K562 (cell line): ENCODE measurements around the gene IPCEF1.

Source experiments
- CBX3 ChIP-seq, 2 experiments: IDR thresholded peaks; 1 replicate in 1 of 2; 2 replicates in 1 of 2; pipeline ENCODE4 v1.6.1; 2012; ENCODE audit warnings: inconsistent platforms in 2 of 2, low read length in 2 of 2, borderline replicate concordance in 1 of 2, control low read depth in 1 of 2
- HDAC8 ChIP-seq: fragments of 450-650 bp; IDR thresholded peaks from 2 replicates; pipeline ENCODE4 v1.6.1; 2016; ENCODE audit warnings: mild to moderate bottlenecking, missing genetic modification characterization, moderate library complexity, missing compliant biosample characterization
- LEF1 ChIP-seq: fragments of 450-650 bp; IDR thresholded peaks from 2 replicates; pipeline ENCODE4 v1.6.1; 2016; ENCODE audit warnings: mild to moderate bottlenecking
- RAD21 ChIP-seq, 2 experiments: fragments of 250-450 bp in 1 of 2; fragments of 450-650 bp in 1 of 2; sonication (Bioruptor Pico) in 1 of 2; formaldehyde crosslinking in 1 of 2; IDR thresholded peaks in 1 of 2; conservative IDR thresholded peaks in 1 of 2; 2 replicates each; pipeline versions ENCODE4 v1.4.0 to v1.8.0; 2020 to 2022; ENCODE audit warnings: mild to moderate bottlenecking in 2 of 2, moderate library complexity in 1 of 2
- SREBF2 ChIP-seq: sonication (generic); formaldehyde crosslinking; IDR thresholded peaks from 2 replicates; pipeline ENCODE4 v1.4.0; 2020; ENCODE audit warnings: mild to moderate bottlenecking, missing genetic modification reagents
- TBP ChIP-seq: optimal IDR thresholded peaks from 2 replicates; pipeline ENCODE3; 2011; ENCODE audit warnings: low read depth, low read length, improper control_type of control experiment
- ZKSCAN3 ChIP-seq: fragments of 250-450 bp; sonication (Bioruptor Pico); IDR thresholded peaks from 2 replicates; pipeline ENCODE4 v1.4.0; 2020
- ZNF764 ChIP-seq: fragments of 250-450 bp; sonication (Bioruptor Pico); IDR thresholded peaks from 2 replicates; pipeline ENCODE4 v1.4.0; 2020; ENCODE audit warnings: low read depth, mild to moderate bottlenecking, moderate library complexity
- TF ChIP-seq, protein P1 (sequence below), 3 experiments: IDR thresholded peaks in 2 of 3; conservative IDR thresholded peaks in 1 of 3; 2 replicates each; pipeline ENCODE4 v1.5.1; 2011 to 2012; ENCODE audit warnings: low read length in 3 of 3, mild to moderate bottlenecking in 3 of 3, control low read depth in 2 of 3, improper control_type of control experiment in 1 of 3, inconsistent platforms in 1 of 3, low read depth in 1 of 3, mixed read lengths in 1 of 3, moderate library complexity in 1 of 3; ENCODE audit not compliant: insufficient read depth in 2 of 3
- TF ChIP-seq, protein P2 (sequence below): fragments of 450-650 bp; IDR thresholded peaks from 2 replicates; pipeline ENCODE4 v1.6.1; 2018; ENCODE audit not compliant: partially characterized antibody

DNA sequence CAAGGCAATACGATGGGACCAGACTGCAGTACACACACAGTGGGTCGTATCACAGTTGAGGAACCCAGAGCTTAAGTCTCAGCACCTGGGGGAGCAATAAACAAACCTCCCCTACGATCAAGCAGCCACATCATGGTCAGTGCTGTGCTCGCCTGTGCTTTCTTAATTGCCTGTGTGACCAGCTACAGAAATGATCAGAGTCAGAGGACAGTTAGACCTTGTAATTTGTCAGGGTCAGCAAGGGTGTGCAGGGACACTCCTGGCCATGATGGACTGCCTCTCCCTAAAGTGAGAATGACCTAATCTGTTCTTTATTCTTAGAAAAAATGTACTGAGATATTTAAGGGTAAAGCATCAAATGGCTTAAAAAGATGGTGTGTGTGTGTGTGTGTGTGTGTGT, 239.1 kb downstream of the IPCEF1 start:
- TF ChIP-seq, protein P1, sequence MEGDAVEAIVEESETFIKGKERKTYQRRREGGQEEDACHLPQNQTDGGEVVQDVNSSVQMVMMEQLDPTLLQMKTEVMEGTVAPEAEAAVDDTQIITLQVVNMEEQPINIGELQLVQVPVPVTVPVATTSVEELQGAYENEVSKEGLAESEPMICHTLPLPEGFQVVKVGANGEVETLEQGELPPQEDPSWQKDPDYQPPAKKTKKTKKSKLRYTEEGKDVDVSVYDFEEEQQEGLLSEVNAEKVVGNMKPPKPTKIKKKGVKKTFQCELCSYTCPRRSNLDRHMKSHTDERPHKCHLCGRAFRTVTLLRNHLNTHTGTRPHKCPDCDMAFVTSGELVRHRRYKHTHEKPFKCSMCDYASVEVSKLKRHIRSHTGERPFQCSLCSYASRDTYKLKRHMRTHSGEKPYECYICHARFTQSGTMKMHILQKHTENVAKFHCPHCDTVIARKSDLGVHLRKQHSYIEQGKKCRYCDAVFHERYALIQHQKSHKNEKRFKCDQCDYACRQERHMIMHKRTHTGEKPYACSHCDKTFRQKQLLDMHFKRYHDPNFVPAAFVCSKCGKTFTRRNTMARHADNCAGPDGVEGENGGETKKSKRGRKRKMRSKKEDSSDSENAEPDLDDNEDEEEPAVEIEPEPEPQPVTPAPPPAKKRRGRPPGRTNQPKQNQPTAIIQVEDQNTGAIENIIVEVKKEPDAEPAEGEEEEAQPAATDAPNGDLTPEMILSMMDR (IDR thresholded peaks at IDR 0.05 in 2 of 3, conservative IDR thresholded peaks at IDR 0.05 in 1 of 3; ENCODE audit: insufficient read depth in 2 of 3, low read depth in 1 of 3, low read length in 3 of 3): no peak
- TF ChIP-seq CBX3 (IDR thresholded peaks at IDR 0.05; ENCODE audit: borderline replicate concordance in 1 of 2, low read length in 2 of 2): no peak
- no peak for TF ChIP-seq ZKSCAN3 (CRISPR knock-in tag)
- no peak for TF ChIP-seq RAD21 (CRISPR knock-in tag; conservative IDR thresholded peaks at IDR 0.05 in 1 of 2, IDR thresholded peaks at IDR 0.05 in 1 of 2)
- TF ChIP-seq TBP: no peak
- TF ChIP-seq LEF1: no peak
- TF ChIP-seq, protein P2, sequence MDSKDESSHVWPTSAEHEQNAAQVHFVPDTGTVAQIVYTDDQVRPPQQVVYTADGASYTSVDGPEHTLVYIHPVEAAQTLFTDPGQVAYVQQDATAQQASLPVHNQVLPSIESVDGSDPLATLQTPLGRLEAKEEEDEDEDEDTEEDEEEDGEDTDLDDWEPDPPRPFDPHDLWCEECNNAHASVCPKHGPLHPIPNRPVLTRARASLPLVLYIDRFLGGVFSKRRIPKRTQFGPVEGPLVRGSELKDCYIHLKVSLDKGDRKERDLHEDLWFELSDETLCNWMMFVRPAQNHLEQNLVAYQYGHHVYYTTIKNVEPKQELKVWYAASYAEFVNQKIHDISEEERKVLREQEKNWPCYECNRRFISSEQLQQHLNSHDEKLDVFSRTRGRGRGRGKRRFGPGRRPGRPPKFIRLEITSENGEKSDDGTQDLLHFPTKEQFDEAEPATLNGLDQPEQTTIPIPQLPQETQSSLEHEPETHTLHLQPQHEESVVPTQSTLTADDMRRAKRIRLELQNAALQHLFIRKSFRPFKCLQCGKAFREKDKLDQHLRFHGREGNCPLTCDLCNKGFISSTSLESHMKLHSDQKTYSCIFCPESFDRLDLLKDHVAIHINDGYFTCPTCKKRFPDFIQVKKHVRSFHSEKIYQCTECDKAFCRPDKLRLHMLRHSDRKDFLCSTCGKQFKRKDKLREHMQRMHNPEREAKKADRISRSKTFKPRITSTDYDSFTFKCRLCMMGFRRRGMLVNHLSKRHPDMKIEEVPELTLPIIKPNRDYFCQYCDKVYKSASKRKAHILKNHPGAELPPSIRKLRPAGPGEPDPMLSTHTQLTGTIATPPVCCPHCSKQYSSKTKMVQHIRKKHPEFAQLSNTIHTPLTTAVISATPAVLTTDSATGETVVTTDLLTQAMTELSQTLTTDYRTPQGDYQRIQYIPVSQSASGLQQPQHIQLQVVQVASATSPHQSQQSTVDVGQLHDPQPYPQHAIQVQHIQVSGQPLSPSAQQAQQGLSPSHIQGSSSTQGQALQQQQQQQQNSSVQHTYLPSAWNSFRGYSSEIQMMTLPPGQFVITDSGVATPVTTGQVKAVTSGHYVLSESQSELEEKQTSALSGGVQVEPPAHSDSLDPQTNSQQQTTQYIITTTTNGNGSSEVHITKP: no peak
- TF ChIP-seq ZNF764: no peak
- TF ChIP-seq HDAC8 (tag): no peak
- no peak for TF ChIP-seq SREBF2 (CRISPR knock-in tag)
